H9 (cell line): ENCODE results near the gene RAB3IP. TPM values are rescaled to one million over a fixed set of nuclear protein-coding genes. Genes with fewer than 3 reads are reported as not detected.

Experiments
- DNase-seq: peaks from one replicate; pipeline ENCODE4 v3.0.0-alpha.2; 2017
- H2AFZ ChIP-seq: one replicate; pipeline ENCODE4 v1.6.1; 2013; ENCODE audit warnings: mild to moderate bottlenecking, low read length, control low read depth, moderate library complexity
- H2AK5ac ChIP-seq: 2 replicates; pipeline ENCODE4 v1.6.1; 2013; ENCODE audit warnings: low read length, control low read depth, mixed read lengths; ENCODE audit not compliant: insufficient read length
- H2BK120ac ChIP-seq: one replicate; pipeline ENCODE4 v1.6.1; 2013; ENCODE audit warnings: low read depth, mild to moderate bottlenecking, low read length, control low read depth, inconsistent platforms; ENCODE audit not compliant: poor library complexity, severe bottlenecking
- H2BK12ac ChIP-seq: 2 replicates; pipeline ENCODE4 v1.6.1; 2013; ENCODE audit warnings: low read length, control low read depth, mixed read lengths, low read depth; ENCODE audit not compliant: insufficient read length
- H2BK15ac ChIP-seq: 2 replicates; pipeline ENCODE4 v1.6.1; 2013; ENCODE audit warnings: low read depth, low read length, control low read depth
- H2BK20ac ChIP-seq: one replicate; pipeline ENCODE4 v1.6.1; 2013; ENCODE audit warnings: low read depth, mild to moderate bottlenecking, low read length, control low read depth, inconsistent platforms; ENCODE audit not compliant: poor library complexity, severe bottlenecking
- H2BK5ac ChIP-seq: 2 replicates; pipeline ENCODE4 v1.6.1; 2013; ENCODE audit warnings: low read length, control low read depth, mixed read lengths; ENCODE audit not compliant: insufficient read length
- H3K14ac ChIP-seq: 2 replicates; pipeline ENCODE4 v1.6.1; 2013; ENCODE audit warnings: low read length, control low read depth; ENCODE audit not compliant: insufficient read depth
- H3K18ac ChIP-seq: 2 replicates; pipeline ENCODE4 v1.6.1; 2013; ENCODE audit warnings: low read depth, mild to moderate bottlenecking, mixed read lengths, low read length, control low read depth; ENCODE audit not compliant: insufficient read length
- H3K23ac ChIP-seq: 2 replicates; pipeline ENCODE4 v1.6.1; 2013; ENCODE audit warnings: low read length, control low read depth, mixed read lengths, low read depth; ENCODE audit not compliant: insufficient read length
- H3K23me2 ChIP-seq: 2 replicates; pipeline ENCODE4 v1.6.1; 2013; ENCODE audit warnings: low read depth, mild to moderate bottlenecking, mixed read lengths, low read length, control low read depth; ENCODE audit not compliant: insufficient read length, poor library complexity, severe bottlenecking
- H3K27ac ChIP-seq: 2 replicates; pipeline ENCODE4 v1.5.1; 2013; ENCODE audit warnings: low read length, control low read depth, mixed read lengths, low read depth; ENCODE audit not compliant: insufficient read length
- H3K27me3 ChIP-seq: 2 replicates; pipeline ENCODE4 v1.6.1; 2013; ENCODE audit warnings: low read length, control low read depth, inconsistent platforms; ENCODE audit not compliant: insufficient read depth
- H3K4ac ChIP-seq: 2 replicates; pipeline ENCODE4 v1.6.1; 2013; ENCODE audit warnings: low read depth, mild to moderate bottlenecking, control low read depth, inconsistent platforms, low read length, moderate library complexity
- H3K4me1 ChIP-seq: 2 replicates; pipeline ENCODE4 v1.6.1; 2013; ENCODE audit warnings: low read length, control low read depth, inconsistent platforms; ENCODE audit not compliant: insufficient read depth
- H3K4me2 ChIP-seq: 2 replicates; pipeline ENCODE4 v1.6.1; 2013; ENCODE audit warnings: low read length, control low read depth, mixed read lengths; ENCODE audit not compliant: insufficient read length, insufficient read depth
- H3K56ac ChIP-seq: 2 replicates; pipeline ENCODE4 v1.6.1; 2013; ENCODE audit warnings: low read depth, mild to moderate bottlenecking, mixed read lengths, low read length, control low read depth; ENCODE audit not compliant: insufficient read length
- H3K79me1 ChIP-seq: 2 replicates; pipeline ENCODE4 v1.6.1; 2013; ENCODE audit warnings: low read depth, mild to moderate bottlenecking, moderate library complexity, low read length, control low read depth, inconsistent platforms; ENCODE audit not compliant: insufficient read depth, poor library complexity, severe bottlenecking
- H3K79me2 ChIP-seq: 2 replicates; pipeline ENCODE4 v1.6.1; 2013; ENCODE audit warnings: low read length, control low read depth, inconsistent platforms; ENCODE audit not compliant: insufficient read depth
- H3K9ac ChIP-seq: 2 replicates; pipeline ENCODE4 v1.6.1; 2013; ENCODE audit warnings: low read length, control low read depth, mixed read lengths; ENCODE audit not compliant: insufficient read length; ENCODE audit errors: extremely low read depth
- H3K9me3 ChIP-seq: one replicate; pipeline ENCODE4 v1.6.1; 2013; ENCODE audit warnings: low read depth, low read length, inconsistent platforms; ENCODE audit not compliant: control insufficient read depth
- H3T11ph ChIP-seq: one replicate; pipeline ENCODE4 v1.6.1; 2013; ENCODE audit warnings: mild to moderate bottlenecking, low read length, control low read depth, inconsistent platforms
- H4K20me1 ChIP-seq: one replicate; pipeline ENCODE4 v1.6.1; 2013; ENCODE audit not compliant: control insufficient read depth, insufficient read length, insufficient read depth
- H4K5ac ChIP-seq: 2 replicates; pipeline ENCODE4 v1.6.1; 2013; ENCODE audit warnings: low read depth, mild to moderate bottlenecking, mixed read lengths, low read length, control low read depth; ENCODE audit not compliant: insufficient read length
- H4K8ac ChIP-seq: replicated peaks from 2 replicates; pipeline ENCODE4 v1.6.1; 2013; ENCODE audit warnings: low read length, control low read depth, mixed read lengths, low read depth; ENCODE audit not compliant: insufficient read length
- H4K91ac ChIP-seq: 2 replicates; pipeline ENCODE4 v1.6.1; 2013; ENCODE audit warnings: low read depth, mild to moderate bottlenecking, moderate library complexity, mixed read lengths, low read length, control low read depth; ENCODE audit not compliant: insufficient read length
- H3K27ac Mint-ChIP-seq, 3 experiments: 2 replicates in 2 of 3; 3 replicates in 1 of 3; pipeline ENCODE4 v1.8.0; 2020 to 2021; ENCODE audit warnings: mixed read lengths in 3 of 3, mild to moderate bottlenecking in 1 of 3, moderate library complexity in 1 of 3
- H3K27me3 Mint-ChIP-seq: 2 replicates; pipeline ENCODE4 v1.8.0; 2021; ENCODE audit warnings: low read depth, mild to moderate bottlenecking, moderate library complexity, mixed read lengths
- H3K36me3 Mint-ChIP-seq, 3 experiments: 2 replicates in 2 of 3; 3 replicates in 1 of 3; pipeline ENCODE4 v1.8.0; 2020 to 2021; ENCODE audit warnings: low read depth in 3 of 3, mixed read lengths in 3 of 3; ENCODE audit not compliant: insufficient read depth in 1 of 3
- H3K4me1 Mint-ChIP-seq, 2 experiments: 2 replicates each; pipeline ENCODE4 v1.8.0; 2020; ENCODE audit warnings: mixed read lengths in 2 of 2
- H3K4me3 Mint-ChIP-seq, 2 experiments: 2 replicates in 1 of 2; 3 replicates in 1 of 2; pipeline ENCODE4 v1.8.0; 2020 to 2021; ENCODE audit warnings: mild to moderate bottlenecking in 2 of 2, mixed read lengths in 2 of 2, moderate library complexity in 1 of 2
- H3K9me3 Mint-ChIP-seq, 2 experiments: 2 replicates in 1 of 2; 3 replicates in 1 of 2; pipeline ENCODE4 v1.8.0; 2020; ENCODE audit warnings: mild to moderate bottlenecking in 2 of 2, mixed read lengths in 2 of 2, moderate library complexity in 1 of 2
- WGBS: extraction: QIAGEN DNeasy Blood & Tissue Kit; methylation state at CpG from one replicate; pipeline ENCODE4 v1.1.7; 2013; ENCODE audit warnings: missing lambda C conversion rate, low lambda C conversion rate, mixed read lengths; ENCODE audit not compliant: insufficient read length; ENCODE audit errors: extremely low coverage; 5-methylcytosine and 5-hydroxymethylcytosine counted together
- total RNA-seq: library from RNA; stranded (reverse); gene quantifications from 2 replicates; pipeline ENCODE4 v1.2.1, GENCODE V29; 2021
- TF ChIP-seq, protein P1 (sequence below): fragments of 200-600 bp; sonication (generic); conservative IDR thresholded peaks from 3 replicates; pipeline ENCODE4 v1.8.0; 2021; ENCODE audit warnings: antibody characterized with exemption, mild to moderate bottlenecking

Gene RAB3IP
- total RNA-seq, 1 experiment from 2014 or later: 45.5 TPM

- H2BK15ac ChIP-seq: no peak overlapping the region
- H3K18ac ChIP-seq: no peak overlapping the region
- H3K27ac ChIP-seq: no peak overlapping the region
- Mint-ChIP-seq H3K27ac (peak overlapping the region in 1 of 3 experiments; percentile 94; a peak in 2 of 7 replicates), H3K4me3 (no peak overlapping the region), H3K36me3 (peaks cover 74 to 91% (median 90%) of the 10 kb centered on the region in 3 experiments), H3K9me3 (peaks cover 70 to 78% of the 10 kb centered on the region in 2 experiments), H3K27me3 (no peaks in the 10 kb centered on the region), H3K4me1 (peaks cover 0 to 5% of the 10 kb centered on the region in 2 experiments; a peak in 2 of 4 replicates)
- H3K56ac ChIP-seq: no peak overlapping the region
- H2AK5ac ChIP-seq: no peak overlapping the region
- DNase-seq: no peak
- H2BK5ac ChIP-seq: no peak overlapping the region
- no peak overlapping the region for H3K4me2 ChIP-seq
- H3K23ac ChIP-seq: no peak overlapping the region
- no peaks in the 10 kb centered on the region for H3K79me1 ChIP-seq
- H3K27me3 ChIP-seq: no peaks in the 10 kb centered on the region
- H4K20me1 ChIP-seq: no peaks in the 10 kb centered on the region
- no peak overlapping the region for H2AFZ ChIP-seq
- no peak overlapping the region for H3K4ac ChIP-seq
- H3K23me2 ChIP-seq: no peaks in the 10 kb centered on the region
- H2BK12ac ChIP-seq: no peak overlapping the region
- H3K9me3 ChIP-seq: peaks cover 20% of the 10 kb centered on the region
- TF ChIP-seq, protein P1, sequence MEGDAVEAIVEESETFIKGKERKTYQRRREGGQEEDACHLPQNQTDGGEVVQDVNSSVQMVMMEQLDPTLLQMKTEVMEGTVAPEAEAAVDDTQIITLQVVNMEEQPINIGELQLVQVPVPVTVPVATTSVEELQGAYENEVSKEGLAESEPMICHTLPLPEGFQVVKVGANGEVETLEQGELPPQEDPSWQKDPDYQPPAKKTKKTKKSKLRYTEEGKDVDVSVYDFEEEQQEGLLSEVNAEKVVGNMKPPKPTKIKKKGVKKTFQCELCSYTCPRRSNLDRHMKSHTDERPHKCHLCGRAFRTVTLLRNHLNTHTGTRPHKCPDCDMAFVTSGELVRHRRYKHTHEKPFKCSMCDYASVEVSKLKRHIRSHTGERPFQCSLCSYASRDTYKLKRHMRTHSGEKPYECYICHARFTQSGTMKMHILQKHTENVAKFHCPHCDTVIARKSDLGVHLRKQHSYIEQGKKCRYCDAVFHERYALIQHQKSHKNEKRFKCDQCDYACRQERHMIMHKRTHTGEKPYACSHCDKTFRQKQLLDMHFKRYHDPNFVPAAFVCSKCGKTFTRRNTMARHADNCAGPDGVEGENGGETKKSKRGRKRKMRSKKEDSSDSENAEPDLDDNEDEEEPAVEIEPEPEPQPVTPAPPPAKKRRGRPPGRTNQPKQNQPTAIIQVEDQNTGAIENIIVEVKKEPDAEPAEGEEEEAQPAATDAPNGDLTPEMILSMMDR: no peak
- H2BK20ac ChIP-seq: no peak overlapping the region
- H4K8ac ChIP-seq: no peak overlapping the region
- H3K4me1 ChIP-seq: no peaks in the 10 kb centered on the region
- no peak overlapping the region for H3T11ph ChIP-seq
- no peak overlapping the region for H3K14ac ChIP-seq
- H2BK120ac ChIP-seq: no peak overlapping the region
- no peaks in the 10 kb centered on the region; the same call in 1 of the 2 replicates for H3K79me2 ChIP-seq
- no peak overlapping the region for H4K91ac ChIP-seq
- H4K5ac ChIP-seq: no peak overlapping the region
- WGBS: no CpG with 5 or more reads among the region's 3 CpGs
- H3K9ac ChIP-seq: no peak overlapping the region
Measured at GRCh38 chr12:69765515-69765914, 26.9 kb downstream of the RAB3IP start.
